LoVo (cell line): ENCODE results near the gene COL5A1.
"Not testable (repeated sequence)": the region's sequence is repeated elsewhere in the genome, so short reads cannot be mapped to it uniquely, and the experiment has no call there.

Source experiments
- DNase-seq: peaks from one replicate; pipeline ENCODE4 v3.0.0-alpha.2; 2016; ENCODE audit warnings: low spot score

COL5A1 gene

GRCh38 chr9:134640506-134641172, 964 bp upstream of the COL5A1 start:
- no peak for DNase-seq

DNA sequence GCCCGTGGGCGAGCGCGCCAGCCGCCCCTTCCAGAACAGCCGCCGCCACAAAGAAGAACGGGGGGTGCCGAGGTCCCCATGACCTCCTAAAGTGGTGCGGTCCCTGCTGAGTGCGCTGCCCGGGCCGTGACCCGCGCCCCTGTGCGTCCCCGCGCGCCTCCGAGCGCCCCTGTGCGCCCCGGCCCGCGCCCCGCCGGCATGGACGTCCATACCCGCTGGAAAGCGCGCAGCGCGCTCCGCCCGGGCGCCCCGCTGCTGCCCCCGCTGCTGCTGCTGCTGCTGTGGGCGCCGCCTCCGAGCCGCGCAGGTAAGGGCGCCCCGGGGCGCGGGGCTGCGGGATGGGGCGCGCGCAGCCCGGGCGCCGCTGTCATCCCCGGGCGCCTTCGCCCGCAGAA, 384 bp downstream of the COL5A1 start:
- no peak for DNase-seq

- DNase-seq: no peak
Measured at GRCh38 chr9:134642385-134643181, 980 bp downstream of the COL5A1 start.

GRCh38 chr9:134643222-134643671, 1.6 kb downstream of the COL5A1 start:
- DNase-seq: no peak

DNA sequence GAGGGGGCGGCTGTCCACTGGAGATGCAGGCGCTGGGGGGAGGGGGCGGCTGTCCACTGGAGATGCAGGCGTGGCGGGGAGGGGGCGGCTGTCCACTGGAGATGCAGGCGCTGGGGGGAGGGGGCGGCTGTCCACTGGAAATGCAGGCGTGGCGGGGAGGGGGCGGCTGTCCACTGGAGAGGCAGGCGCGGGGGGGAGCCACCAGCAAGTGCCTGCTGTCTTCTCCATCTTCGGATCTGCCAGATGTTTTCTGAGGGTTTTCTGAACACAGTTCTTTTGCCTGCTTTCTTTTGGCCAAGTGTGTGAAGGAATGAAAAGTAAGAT, 2.8 kb downstream of the COL5A1 start:
- not testable (repeated sequence) for DNase-seq

GRCh38 chr9:134644725-134645606, 3.4 kb downstream of the COL5A1 start:
- DNase-seq: no peak

- no peak for DNase-seq
Measured at GRCh38 chr9:134645607-134646365, 4.2 kb downstream of the COL5A1 start.

- DNase-seq: no peak
Measured at GRCh38 chr9:134647359-134648080, 5.9 kb downstream of the COL5A1 start.

- peak; percentile 20 for DNase-seq
Measured at GRCh38 chr9:134648701-134649530, 7.3 kb downstream of the COL5A1 start.

DNA sequence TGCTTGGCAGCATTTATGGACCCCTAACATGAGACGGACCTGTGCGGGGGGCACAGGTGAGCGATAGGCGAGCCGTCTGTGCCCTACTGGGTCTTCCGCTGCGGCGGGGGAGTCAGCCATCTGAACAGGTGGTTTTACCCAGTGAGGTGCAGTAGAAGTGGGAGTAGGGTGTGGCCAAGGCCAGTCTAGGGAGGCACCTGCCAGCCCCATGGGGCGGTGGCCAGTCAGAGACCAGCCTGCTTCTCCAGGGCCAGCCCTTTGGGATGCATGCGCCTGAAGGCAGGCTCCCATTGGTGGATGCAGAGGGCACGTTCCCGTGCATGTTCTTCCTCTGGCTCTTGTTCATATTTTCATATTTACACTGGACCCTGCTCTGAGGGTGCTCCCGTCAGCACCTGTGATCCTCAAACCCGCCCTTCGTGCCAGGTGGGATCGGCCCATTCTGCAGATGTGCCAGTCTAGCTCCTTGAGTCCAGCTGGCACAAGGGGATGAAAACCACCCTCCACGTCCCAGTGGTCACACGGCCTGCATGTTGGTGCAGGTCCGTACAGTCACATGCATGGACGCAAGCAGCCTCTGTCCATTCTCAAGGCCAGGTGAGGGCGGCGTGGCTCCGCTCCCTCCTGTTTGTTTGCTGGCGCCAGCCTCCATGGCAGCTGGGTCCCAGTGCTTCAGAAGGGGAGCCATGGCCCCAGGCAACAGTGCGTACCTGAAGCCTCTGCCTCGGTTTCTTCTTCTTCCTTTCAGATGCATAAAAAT, 9.0 kb downstream of the COL5A1 start:
- DNase-seq: no peak

DNA sequence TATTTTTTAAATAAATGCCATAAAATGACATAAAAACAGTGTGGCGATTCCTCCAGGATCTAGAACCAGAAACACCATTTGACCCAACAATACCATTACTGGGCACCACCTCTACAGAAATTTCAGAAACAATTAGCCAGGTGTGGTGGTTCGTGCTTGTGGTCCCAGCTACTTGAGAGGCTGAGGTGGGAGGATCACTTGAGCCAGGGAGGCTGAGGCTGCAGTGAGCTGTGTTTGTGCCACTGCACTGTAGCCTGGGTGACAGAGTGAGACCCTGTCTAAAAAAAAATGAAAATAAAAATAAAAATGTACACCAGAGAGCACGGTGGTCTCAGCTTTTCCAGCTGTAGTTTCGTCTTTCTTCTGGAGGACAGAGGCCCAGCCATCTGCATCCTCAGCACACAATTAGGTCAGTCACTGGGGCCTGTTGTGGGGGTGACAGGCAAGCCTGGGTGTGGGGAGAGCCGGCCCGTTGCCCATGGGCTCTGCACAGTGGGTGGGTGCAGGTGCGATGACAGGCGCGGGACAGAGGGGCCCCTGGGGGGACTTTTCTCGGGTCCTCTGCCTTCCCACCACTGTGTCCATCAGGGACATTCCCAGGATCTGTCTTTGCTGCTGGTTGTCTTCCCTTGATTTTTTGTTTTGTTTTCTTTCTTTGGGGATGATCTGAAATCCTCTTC, 9.8 kb downstream of the COL5A1 start:
- DNase-seq: no peak

DNA sequence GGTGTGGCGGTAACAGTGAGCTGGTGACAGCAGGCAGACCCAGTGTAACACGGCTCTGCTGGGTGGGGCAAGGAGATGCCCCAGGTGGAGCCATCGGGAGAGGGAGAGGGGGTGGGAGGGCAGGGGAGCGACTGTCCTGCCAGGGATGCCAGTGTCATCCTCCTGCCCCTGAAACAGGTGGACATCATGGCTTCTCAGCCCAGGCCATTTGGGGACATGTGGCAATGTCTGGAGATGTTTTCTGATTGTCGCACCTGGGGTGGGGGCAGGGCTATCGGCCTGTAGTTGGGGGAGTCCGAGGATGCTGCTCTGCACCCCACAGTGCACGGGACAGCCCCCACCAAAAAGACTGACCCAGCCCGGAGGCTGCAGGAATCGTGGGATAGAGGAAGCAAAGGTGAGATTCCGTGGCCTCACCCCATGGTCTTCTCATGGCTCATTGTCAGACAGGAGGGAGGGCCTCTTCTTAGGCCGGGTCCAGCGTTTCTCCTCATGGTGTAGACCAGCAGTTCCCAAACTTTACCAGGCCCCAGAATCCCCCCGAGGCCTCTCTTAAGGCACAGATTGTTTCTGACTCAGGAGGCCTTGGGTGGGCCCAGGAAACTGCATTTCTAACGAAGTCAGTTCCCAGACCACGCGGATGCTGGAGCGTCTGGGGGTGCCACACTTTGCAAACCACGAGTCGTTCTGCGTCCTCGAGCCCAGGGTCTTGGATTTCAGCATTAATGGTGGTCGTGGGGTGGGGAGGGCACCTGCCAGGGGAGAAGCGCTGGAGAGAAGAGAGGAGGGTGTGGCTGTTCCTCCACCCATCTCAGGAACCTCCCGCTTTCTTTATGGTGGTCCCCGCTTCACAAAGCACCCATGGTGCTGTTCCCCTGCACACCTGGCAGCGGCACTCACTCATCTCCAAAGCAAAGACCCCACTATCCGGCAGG, 11.0 kb downstream of the COL5A1 start:
- DNase-seq: no peak

GRCh38 chr9:134653259-134654009, 11.8 kb downstream of the COL5A1 start:
- no peak for DNase-seq

DNA sequence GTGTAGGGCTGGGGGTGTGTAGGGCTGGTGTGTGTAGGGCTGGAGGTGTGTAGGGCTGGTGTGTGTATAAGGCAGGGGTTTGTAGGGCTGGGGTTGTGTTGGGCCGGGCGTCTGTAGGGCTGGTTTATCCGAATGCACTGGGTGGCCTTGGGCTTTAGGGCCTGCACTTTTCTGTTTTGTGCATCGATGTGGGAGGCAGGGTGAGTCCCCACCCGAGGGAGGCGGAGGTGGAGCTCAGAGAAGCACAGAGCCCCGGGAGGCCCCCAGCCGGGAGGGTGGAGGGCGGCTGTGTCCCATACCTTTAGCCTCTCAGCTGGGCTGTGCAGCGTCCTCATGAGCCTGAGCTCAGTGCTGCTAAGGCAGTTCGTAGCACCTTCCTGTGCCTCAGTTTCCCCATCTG, 13.5 kb downstream of the COL5A1 start:
- no peak for DNase-seq

DNA sequence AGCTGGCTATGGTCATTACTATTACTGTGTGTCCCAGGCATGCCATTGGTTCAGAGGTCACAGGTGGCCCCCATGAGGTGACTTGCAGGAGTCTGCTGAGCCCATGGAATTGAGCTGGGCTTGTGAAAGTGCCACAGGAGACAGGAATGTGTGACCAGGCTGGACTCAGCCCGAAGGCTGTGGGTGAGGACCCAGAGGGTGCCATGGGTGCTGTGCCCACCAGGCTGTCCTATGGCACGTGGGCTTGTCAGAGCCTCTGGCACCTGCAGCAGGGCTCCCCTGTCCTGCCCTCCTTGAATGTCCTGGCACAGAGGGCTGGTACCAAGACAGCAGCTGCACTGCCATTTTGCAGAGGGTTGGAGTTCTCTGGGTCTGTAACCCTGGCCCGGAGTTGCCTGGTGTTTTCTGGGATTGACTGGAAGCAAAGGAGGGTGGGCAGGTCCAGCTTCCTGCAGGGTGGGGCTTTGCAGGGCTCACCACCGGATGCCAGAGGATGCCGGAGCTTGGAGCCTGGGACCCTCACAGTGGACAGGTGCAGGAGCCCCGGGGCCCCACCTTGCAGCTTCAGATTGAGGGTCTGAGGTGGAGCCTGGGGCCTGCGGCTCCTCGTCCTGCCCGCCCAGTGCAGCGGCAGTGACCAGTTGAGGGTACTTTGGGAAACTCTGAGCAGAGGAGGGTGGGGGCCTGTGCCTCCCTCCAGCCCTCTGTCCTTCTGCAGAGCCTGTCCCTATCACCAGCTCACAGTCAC, 14.2 kb downstream of the COL5A1 start:
- no peak for DNase-seq

- DNase-seq: no peak
Measured at GRCh38 chr9:134656334-134657006, 14.9 kb downstream of the COL5A1 start.
